Right ventricle myocardium inferior (tissue), 1 donor: ENCODE data around the gene CPEB4. TPM values are rescaled to one million over a fixed set of nuclear protein-coding genes. Genes with fewer than 3 reads are reported as not detected.
A peak's percentile ranks its signal among the peaks of the same experiment; 100 is the strongest.

ENCODE experiments used
- ATAC-seq: fragments of 200-7000 bp; cut with Tn5 transposase; one replicate; pipeline ENCODE4 v1.9.1; 2020; ENCODE audit warnings: mild to moderate bottlenecking, moderate library complexity
- DNase-seq: peaks from one replicate; pipeline ENCODE4 v3.0.0; 2021; ENCODE audit errors: missing footprints
- intact Hi-C: fragments of 100-400 bp; cut with DNase I; formaldehyde crosslinking; loops from one replicate; pipeline ENCODE4 v1.11.0; 2022
- total RNA-seq: library from RNA; stranded (reverse); fragmentation: NEBNext Ultra II Directional; extraction: Animal tissue kit (Norgen Biotek cat#: 25700); gene quantifications from one replicate; pipeline ENCODE4 v1.2.1, GENCODE V29; 2021
- donor health status: DM: no; HTN: yes; CAD: no; lungs with severe emphysema.

Gene CPEB4
- total RNA-seq, 1 donor from 2014 or later = 116 TPM

- DNase-seq = no peak
- intact Hi-C loops = no loop called here
- ATAC-seq = no peak
Measured at GRCh38 chr5:173961418-173961817, 73.3 kb downstream of the CPEB4 start.

DNA sequence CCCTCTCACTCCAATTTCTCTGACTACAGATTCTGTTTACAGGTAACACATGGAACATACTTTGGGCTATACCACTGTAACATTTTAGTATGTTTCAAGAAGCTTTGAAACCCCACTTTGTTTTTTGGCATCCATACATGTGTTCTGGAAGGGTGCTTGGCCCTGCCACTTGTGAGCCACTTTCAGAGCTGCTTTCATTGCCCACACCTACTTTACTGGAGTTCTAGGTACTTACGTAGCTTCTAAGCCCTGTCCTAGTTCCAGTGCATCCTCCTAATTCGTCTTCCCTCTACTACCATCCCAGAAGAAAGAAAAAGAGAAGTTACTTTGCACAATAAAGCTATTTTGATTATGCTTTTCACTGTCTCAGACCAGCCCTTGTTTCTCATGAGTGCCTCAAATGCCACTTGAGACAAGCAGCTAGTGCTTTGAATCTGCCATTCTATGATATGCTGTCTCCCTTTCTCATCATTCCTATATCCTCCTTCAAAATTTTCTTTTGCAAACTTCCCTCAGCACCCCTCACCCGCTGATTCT lies 74.4 kb downstream of the CPEB4 start:
- intact Hi-C loops = no loop called here
- no peak for DNase-seq
- ATAC-seq = peak; percentile 26

DNA sequence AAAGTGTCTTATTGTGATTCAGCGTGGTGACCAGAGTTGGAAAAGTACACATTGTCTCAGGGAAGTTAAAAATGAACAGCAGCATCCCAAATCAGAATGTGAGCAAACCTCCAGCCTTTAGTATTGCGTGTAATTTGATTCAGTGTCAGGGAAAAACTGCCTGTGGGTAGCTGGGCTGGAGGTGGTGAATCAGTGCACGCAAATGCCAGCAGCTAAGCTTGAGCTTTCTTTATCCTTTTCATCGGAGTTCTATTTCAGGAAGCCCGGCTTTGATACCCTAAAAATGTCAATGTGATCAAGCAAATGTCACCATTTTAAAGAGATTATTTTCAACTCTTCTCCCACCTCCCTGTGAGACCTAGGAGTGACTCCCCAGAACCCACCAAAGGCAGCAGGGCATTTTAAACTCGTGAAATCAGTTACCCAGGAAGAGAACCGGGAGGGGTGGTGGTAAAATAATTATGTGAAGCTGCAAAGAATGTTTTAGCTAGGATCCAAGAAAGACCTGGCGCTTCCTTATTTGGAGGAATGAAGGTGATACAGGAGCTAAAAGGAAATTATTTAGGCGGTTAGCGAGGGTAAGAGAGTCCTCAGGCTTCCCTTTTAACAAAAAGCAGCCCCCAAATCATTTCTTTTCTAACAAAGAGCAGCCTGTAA lies 75.2 kb downstream of the CPEB4 start:
- intact Hi-C loops = no loop called here
- no peak for ATAC-seq
- no peak for DNase-seq

DNA sequence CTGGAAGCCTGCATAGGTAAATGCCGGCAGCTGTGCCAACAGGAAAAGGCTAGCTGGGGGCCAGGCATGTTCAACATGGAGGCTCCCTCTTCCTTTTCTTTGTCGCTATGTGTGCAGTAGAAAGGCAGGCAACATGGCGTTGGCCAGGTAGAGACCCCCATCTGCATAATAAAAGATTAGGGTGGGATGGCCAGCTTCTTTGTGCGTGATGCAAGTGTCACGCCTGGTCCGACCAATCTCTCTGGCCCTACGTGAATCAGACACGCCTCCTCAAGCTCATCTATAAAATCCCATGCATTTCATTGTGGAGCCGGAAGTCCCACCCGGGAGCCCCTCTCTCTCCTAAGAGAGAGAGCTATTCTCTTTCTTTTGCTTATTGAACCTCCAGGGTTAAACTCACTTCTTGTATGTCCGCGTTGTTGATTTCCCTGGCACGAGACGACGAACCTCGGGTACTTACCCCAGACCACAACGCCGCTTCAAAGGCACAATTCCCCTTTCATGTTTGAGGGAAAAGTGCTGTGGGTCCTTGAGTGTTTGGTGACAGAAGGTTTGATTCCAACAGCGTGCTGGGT lies 75.8 kb downstream of the CPEB4 start:
- ATAC-seq (no peak), DNase-seq (no peak)

GRCh38 chr5:173964506-173964905 lies 76.4 kb downstream of the CPEB4 start:
- no peak for ATAC-seq
- DNase-seq = no peak
- intact Hi-C loops = no loop called here

More for the DNA sequence above, 75.8 kb downstream of the CPEB4 start:
- intact Hi-C loops = no loop called here

DNA sequence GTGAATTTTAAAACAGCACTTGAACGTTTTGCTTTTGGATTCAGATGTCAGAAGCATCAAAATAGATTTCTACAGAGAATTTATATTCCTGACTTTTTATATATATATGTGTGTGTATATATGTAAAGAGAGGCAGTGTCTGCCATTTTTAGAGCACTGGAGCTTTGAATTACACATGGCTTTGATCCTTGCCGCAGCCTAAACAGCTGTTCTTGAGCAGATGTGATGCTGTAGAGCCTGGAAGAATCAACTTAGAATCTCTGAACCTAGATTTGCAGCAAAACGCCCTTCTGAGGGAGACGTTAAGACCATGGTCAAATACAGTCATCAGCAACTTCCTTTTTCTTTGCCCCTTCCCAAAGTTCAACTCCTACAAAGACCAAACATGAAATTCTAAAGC lies 79.1 kb downstream of the CPEB4 start:
- ATAC-seq = no peak
- no peak for DNase-seq
- intact Hi-C loops = no loop called here

GRCh38 chr5:173968154-173968797 lies 80.1 kb downstream of the CPEB4 start:
- intact Hi-C loops = no loop called here
- no peak for ATAC-seq
- DNase-seq = no peak

DNA sequence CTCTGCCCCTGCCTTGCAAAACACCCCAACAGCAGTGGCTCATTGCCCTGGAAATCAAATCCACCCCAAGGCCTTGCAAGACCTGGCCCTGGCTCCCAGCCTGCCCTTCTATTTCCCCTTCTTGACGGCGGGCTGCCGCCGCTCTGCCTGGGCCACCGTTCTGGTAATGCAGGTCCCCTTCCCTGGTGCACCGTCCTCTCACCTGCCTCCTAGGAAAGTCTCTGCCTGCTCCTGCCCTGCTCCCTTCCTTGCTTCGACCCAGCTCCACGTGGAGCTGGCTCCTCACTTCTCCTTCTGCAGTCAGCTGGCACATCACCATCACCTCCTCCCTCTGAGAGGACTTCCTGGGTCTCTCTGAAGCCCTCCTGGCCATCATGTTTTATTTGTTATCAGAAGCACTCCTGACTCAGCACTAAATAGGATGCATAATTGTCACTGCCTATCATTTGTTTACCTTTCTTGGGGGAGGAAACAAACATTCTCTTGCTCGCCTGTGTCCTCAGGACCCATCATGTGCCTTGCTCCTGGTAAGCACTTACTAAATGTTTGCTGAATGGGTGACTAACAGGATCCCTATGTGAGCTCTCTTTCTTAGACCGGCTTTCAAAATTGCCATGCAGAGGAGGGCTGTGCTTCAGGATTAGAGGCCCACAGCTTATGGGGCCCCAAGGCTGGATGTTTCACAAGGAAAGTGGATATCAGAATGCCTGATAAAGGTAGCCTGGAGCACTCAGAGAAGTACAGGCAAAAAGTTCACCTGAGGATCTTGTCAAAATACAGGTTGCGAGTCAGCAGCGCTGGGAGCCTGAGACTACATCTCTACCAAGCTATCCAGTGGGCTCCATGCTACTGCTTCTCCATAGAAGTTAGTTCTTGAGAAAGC lies 81.3 kb downstream of the CPEB4 start:
- DNase-seq (no peak), ATAC-seq (no peak)
- intact Hi-C loops = loop anchor here (5.0 to 10.0 kb wide), 2 partner anchors 202 to 345 kb away; no protein-coding TSS in a partner anchor

DNA sequence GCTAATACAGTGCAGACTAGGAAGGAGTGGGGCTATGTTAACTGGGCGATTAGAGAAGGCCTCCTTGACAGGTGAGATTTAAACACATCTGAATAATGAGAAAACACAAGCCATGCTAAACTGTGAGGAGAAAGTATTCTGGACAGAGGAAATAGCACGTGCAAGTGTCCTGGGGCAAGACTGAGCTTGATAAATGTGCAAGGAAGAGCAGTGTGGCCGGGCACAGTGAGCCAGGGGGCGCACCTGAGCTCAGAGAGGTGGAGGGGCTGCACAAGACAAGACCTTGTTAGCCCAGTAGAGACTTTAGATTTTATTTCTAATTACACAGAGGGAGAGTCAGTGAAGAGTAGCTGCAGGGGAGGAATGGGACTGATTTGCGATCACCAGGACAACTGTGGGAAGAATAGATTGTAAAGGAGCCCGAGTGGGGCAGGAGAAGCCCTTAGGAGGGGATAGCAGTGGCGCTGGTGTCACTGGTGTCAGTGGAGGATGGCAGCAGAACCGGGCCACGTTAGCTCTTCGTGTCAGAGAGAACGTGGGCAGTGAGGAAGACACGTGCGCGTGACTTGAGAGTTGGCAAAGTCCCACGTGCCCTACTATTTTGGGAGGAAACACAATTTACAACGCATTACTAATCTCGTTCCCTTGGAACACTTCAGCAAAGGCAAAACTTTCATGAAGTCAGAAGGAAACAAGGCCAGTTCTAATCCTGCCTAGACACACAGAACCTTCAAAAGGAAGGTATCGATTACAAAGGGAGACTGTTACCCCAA lies 82.9 kb downstream of the CPEB4 start:
- ATAC-seq (no peak), DNase-seq (no peak)
- intact Hi-C loops = loop anchor here (5.0 to 10.0 kb wide), 2 partner anchors 204 to 344 kb away; no protein-coding TSS in a partner anchor

DNA sequence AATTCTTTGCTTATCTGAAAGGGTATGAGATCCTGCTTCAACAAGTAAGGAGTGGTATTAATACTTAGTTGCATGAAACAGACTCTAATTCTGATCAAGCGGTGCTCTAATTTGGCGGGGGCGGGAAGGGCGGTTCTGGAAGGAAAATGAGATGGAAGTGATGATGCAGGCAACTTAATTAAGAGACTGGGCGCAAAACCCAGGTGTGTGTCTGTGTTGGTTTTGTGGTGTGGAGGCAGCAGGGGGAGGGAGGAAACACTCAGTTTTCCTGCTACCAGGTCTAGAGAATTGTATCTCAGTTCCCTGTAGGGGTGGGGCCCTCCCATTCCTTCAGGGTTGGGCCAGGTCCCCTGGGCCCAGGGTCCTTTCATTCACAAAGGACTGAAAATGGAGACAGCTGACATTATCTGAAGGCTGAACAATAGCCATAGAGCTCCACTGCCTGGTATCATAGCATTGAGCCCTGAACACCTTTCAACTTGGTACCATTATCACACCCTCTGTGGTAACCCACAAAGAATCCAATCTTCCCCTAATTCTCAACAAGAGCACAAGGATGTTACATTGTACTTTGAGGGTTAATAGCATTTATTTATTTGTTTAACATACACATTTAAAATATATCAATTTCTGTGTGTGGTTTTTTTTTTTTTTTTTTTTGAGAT lies 83.7 kb downstream of the CPEB4 start:
- DNase-seq = no peak
- ATAC-seq = no peak
- intact Hi-C loops = loop anchor here (2.0 to 10.0 kb wide), 3 partner anchors 81 to 343 kb away; no protein-coding TSS in a partner anchor

DNA sequence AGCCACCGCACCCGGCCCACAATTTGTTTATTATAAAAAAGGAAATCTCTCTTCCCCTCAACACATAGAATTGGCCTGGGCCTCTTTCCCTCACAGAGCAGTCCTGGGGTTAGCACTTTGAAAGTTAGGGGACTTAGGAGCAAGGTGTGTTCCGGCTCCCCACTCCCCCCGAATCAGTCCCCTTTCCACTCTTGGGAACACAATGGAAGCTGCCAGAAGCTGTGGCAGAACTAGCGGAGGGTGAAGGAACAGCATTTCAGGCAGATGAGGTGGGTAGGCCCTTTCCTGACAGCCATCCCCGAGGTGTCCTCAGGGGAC lies 84.4 kb downstream of the CPEB4 start:
- intact Hi-C loops = loop anchor here (2.0 to 10.0 kb wide), 3 partner anchors 82 to 342 kb away; no protein-coding TSS in a partner anchor
- peak; percentile 29 for ATAC-seq
- DNase-seq = no peak

DNA sequence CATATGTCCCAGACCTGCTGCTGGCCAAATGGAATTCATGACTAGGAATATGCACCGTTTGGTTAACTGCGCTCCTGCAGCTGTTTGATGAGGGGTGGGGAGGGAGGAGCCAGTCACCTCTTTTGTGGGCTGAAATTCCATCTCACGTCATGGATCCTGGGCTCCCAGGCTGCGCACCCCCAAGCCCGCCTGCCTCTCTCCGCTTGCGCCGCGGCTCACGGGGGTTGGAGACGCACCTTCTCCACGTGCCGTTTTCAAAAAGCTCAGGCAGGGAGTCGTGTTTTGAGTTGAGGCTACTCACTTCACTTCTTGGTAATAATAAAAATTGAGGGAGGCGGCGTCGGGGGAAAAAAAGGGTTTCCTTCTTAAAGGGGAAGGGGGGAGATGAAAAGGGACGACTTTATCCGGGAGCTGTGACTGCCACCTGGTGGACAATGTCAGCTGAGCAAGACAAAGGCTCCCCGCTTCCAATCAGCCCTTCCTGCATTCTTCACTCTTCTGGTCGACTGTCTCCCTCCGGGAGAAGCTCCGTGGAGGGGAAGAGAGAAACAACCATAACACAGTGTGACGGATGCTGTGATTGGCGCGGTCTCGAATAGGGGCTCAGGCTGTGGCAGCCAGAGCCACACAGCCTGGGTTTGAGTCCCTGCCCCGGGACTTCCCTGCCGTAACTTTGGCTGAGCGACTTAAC lies 84.9 kb downstream of the CPEB4 start:
- ATAC-seq = peak; percentile 86
- intact Hi-C loops = loop anchor here (1.0 to 10.0 kb wide), 4 partner anchors 82 to 354 kb away; no protein-coding TSS in a partner anchor
- no peak for DNase-seq

DNA sequence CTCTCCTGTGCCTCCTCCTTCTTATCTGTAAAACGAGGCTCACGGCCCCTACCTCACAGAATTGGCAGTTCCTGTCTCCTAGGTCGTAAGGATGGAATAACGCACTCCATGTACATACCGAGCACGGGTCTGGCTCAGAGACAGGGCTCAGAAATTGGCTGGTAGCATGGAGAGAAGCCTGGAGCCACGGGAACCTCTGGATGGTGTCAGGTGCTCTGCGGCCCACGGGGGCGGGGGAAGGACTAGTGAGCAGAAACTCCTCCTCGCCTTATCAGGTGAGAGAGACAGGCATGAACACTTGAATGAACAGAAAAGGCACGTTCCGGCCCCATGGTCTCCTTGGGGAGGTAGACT lies 85.4 kb downstream of the CPEB4 start:
- no peak for DNase-seq
- intact Hi-C loops = loop anchor here (1.0 to 10.0 kb wide), 4 partner anchors 83 to 354 kb away; no protein-coding TSS in a partner anchor
- peak; percentile 53 for ATAC-seq

DNA sequence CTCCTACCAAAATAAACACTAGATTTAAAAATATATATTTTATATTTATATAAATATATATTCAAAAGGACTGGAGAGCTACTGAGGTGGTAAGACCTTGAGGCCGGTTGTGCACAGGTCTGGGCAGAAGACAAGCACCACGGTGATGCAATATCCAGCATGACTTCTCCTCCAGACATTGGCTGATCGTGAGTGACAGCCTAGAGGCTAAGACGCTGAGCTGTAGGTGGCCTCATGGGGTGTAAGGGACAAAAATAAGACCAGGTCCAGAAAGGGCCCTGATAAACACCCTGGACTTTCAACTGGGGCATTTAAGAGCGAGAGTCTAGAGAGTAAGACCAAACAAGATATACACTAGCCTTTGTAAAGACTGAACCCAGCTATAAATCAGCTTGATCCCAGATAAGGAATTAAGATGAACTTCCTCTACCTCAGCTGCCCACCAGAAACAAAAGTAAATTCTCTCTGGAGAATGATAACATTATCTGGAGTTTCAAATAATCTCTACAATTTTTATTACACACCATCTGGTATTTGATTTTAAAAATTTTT lies 86.6 kb downstream of the CPEB4 start:
- intact Hi-C loops = loop anchor here (5.0 to 10.0 kb wide), 2 partner anchors 207 to 340 kb away; no protein-coding TSS in a partner anchor
- no peak for DNase-seq
- no peak for ATAC-seq

DNA sequence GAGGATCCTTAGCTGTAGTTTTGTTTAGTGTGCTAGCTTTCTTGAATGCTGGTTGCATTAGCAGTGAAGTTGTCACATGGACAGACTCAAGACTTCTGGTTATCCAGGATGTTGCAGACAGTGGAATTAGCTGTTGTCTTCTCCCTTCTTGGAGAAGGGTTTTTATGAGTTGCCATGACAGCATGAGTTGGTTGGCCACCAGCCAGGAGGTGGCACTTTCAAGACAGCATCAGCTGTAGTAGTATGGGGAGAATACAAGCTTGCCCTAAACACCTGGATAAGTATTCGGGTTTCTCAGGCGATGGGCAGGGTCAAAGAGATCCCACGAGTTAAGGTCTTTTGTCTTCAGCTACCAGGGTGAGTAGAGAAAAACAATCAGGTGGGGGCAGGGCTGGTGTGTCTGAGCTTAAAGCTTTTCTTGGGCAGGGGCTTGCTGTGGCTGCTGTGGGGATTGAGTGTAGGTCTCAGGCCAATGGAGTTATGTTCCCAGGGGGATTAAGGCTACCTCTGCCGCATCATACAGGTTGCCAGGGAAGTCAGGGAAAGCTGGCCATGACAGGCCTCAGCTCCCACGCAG lies 93.1 kb downstream of the CPEB4 start:
- no peak for ATAC-seq
- intact Hi-C loops = no loop called here
- DNase-seq = no peak

DNA sequence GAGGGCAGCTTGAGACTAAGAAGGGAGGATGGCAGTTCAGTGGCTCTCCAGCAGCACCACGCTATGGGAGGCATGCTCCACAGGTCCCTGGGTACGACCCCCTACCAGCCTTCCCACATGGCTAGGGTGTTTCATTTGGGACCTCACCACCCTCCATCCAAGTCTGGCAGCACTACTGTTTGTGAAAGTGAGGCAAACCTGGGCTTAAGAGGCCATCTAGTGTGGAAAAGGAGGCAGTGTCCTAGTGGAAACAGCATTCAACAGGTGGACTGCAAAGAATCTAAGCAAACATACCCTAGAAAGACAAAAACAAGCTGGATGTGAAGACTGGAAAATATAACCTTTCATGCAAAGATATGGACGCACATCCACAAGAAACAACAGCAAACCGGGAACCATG lies 96.1 kb downstream of the CPEB4 start:
- ATAC-seq (peak; percentile 46), DNase-seq (no peak)
- intact Hi-C loops = no loop called here
